Right lobe of liver (tissue), 6 donors: ENCODE data around the gene KCNC3. TPM values are rescaled to one million over a fixed set of nuclear protein-coding genes. Genes with fewer than 3 reads are reported as not detected.
A peak's percentile ranks its signal among the peaks of the same experiment; 100 is the strongest.

Experiments
- ATAC-seq, 4 donors: fragments of 200-7000 bp; cut with Tn5 transposase; one replicate each; pipeline ENCODE4 v1.9.1; 2020; ENCODE audit warnings: mild to moderate bottlenecking in 4 of 4, moderate library complexity in 4 of 4
- DNase-seq, 3 donors: peaks; one replicate each; pipeline ENCODE4 v3.0.0-alpha.2; 2020
- H3K27ac ChIP-seq, 3 donors: fragments of 200-600 bp; one replicate each; pipeline ENCODE4 v1.8.0; 2022
- H3K27me3 ChIP-seq, 2 donors: fragments of 200-600 bp; one replicate each; pipeline ENCODE4 v1.8.0; 2022
- H3K36me3 ChIP-seq, 4 donors: fragments of 200-600 bp; sonication (generic) in 1 of 4; one replicate each; pipeline versions ENCODE4 v1.5.1 to v1.8.0; 2017 to 2022; ENCODE audit warnings: control low read depth in 1 of 4
- H3K4me1 ChIP-seq, 4 donors: fragments of 200-600 bp; sonication (generic) in 1 of 4; one replicate each; pipeline versions ENCODE4 v1.5.1 to v1.8.0; 2017 to 2022; ENCODE audit warnings: control low read depth in 1 of 4
- H3K4me3 ChIP-seq, 3 donors: fragments of 200-600 bp; one replicate each; pipeline ENCODE4 v1.8.0; 2022
- H3K9me3 ChIP-seq, 4 donors: fragments of 200-600 bp; sonication (generic) in 1 of 4; one replicate each; pipeline versions ENCODE4 v1.5.1 to v1.8.0; 2017 to 2022; ENCODE audit warnings: control low read depth in 1 of 4
- POLR2A ChIP-seq: fragments of 450-650 bp; IDR thresholded peaks from one replicate; pipeline ENCODE4 v1.6.1; 2017; ENCODE audit warnings: antibody characterized with exemption, mild to moderate bottlenecking
- WGBS: methylation state at CpG from one replicate; pipeline ENCODE4 v1.1.6; 2018; ENCODE audit warnings: low coverage, low lambda C conversion rate; ENCODE audit not compliant: insufficient coverage; ENCODE audit errors: missing lambda C conversion rate; 5-methylcytosine and 5-hydroxymethylcytosine counted together
- intact Hi-C, 2 donors: fragments of 100-400 bp; cut with DNase I; formaldehyde crosslinking; loops; one replicate each; pipeline versions ENCODE4 v1.11.2 to v1.14.1; 2022
- long read RNA-seq: library from polyadenylated mRNA; unstranded; transcript quantifications from one replicate; pipeline ENCODE4 v2.0.0, GENCODE V29; 2019
- total RNA-seq, 6 experiments: library from RNA; depleted of rRNA in 2 of 6; stranded (reverse); fragments of >200 nt in 2 of 6; fragmentation: NEBNext Ultra II Directional in 3 of 6; extraction: Animal tissue kit (Norgen Biotek cat#: 25700) in 3 of 6; gene quantifications; one replicate each; pipeline versions ENCODE4 v1.1.0 to v1.2.4, GENCODE V29; 2016 to 2023
- TF ChIP-seq, protein P1 (sequence below), 4 donors: fragments of 200-600 bp in 3 of 4; fragments of 450-650 bp in 1 of 4; IDR thresholded peaks; one replicate each; pipeline versions ENCODE4 v1.5.1 to v1.8.0; 2016 to 2022; ENCODE audit warnings: antibody characterized with exemption in 4 of 4, mild to moderate bottlenecking in 2 of 4
- donor health status: DM: no; HTN: yes; CAD: no.
- donor health status: DM: no; HTN: no; CAD: no.
- donor health status: DM: no; HTN: no; CAD: no.
- donor health status: DM: no; HTN: yes; CAD: no.
- donor health status: DM: no; HTN: yes; CAD: no.

Gene KCNC3
- total RNA-seq: 1 to 10 TPM in 5 of 6 experiments, under 1 TPM in 1; 0.92 to 3.0 (median 2.3) TPM
- long read RNA-seq: 0 reads

DNA sequence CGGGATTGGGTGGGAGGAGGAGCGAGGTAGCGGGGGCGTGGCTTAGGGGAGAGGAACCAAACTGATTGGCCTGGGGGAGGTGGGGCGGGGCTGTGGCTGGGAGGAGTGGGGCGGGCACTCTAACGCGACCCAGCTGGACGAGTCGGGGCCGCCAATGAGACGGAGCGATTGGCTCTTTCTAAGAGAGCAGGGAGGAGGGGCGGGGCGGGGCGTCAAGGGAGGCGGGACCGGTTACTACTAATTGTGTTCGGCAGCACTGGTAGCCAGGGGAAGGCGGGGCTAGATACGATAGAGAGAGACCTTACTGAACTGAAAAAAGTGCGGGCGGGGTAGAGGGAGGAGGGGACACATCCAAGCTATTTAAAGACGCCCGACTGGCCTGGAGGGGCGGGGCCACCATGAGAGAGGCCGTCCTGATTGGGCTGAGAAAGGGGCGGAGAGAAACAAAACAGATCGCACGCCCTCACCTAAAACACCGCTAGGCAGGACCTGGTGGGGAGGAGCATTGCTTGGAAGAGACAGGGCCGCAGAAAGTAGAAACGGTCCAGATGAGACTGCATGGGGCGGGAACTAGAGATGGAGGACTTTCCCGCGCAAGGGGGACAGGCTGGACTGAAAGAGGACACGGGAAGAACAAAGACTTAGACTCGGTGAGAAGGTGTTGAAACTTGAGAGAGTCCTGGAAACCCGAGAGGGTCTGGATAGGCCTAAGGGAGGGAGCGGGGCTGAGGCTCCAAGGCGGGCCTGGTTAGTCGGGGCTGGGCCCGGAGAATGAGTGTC lies at the start of gene KCNC3:
KCNC3 (minus strand) TSS at position 232 of the 780 bp plus-strand sequence. CDS start 295 bp downstream, outside the sequence.
- DNase-seq (peak; percentile 100), ATAC-seq (peak; percentile 73 to 88 (median 80))
- Histone ChIP-seq H3K4me1 (peaks cover 0 to 28% (median 8%) of the 10 kb centered on the region in 4 donors), H3K4me3 (peak within 1 kb of the TSS; percentile 25 to 52 (median 34)), H3K9me3 (no peaks in the 10 kb centered on the region), H3K27ac (peak within 1 kb of the TSS in 2 of 3 donors; percentile 17 to 37), H3K36me3 (no peaks in the 10 kb centered on the region), H3K27me3 (no peaks in the 10 kb centered on the region)
- TF ChIP-seq POLR2A: peak; percentile 73
- TF ChIP-seq, protein P1, sequence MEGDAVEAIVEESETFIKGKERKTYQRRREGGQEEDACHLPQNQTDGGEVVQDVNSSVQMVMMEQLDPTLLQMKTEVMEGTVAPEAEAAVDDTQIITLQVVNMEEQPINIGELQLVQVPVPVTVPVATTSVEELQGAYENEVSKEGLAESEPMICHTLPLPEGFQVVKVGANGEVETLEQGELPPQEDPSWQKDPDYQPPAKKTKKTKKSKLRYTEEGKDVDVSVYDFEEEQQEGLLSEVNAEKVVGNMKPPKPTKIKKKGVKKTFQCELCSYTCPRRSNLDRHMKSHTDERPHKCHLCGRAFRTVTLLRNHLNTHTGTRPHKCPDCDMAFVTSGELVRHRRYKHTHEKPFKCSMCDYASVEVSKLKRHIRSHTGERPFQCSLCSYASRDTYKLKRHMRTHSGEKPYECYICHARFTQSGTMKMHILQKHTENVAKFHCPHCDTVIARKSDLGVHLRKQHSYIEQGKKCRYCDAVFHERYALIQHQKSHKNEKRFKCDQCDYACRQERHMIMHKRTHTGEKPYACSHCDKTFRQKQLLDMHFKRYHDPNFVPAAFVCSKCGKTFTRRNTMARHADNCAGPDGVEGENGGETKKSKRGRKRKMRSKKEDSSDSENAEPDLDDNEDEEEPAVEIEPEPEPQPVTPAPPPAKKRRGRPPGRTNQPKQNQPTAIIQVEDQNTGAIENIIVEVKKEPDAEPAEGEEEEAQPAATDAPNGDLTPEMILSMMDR (IDR thresholded peaks at IDR 0.05): no peak
- 2% methylated on average over 33 of the region's 43 CpGs for WGBS
- intact Hi-C loops: no loop called here

GRCh38 chr19:50378863-50379236 lies 49.7 kb upstream of the KCNC3 start:
- peaks cover 0 to 44% (median 12%) of the 10 kb centered on the region in 4 donors for H3K36me3 ChIP-seq
- ATAC-seq (no peak), DNase-seq (no peak)
- H3K27me3 ChIP-seq: no peaks in the 10 kb centered on the region
- H3K27ac ChIP-seq: no peak overlapping the region
- TF ChIP-seq POLR2A: no peak
- TF ChIP-seq, protein P1 (IDR thresholded peaks at IDR 0.05): no peak
- no peak overlapping the region for H3K4me3 ChIP-seq
- intact Hi-C loops: loop anchor here (10.0 kb wide), 2 partner anchors 76 to 406 kb away; no protein-coding TSS in a partner anchor
- WGBS: 93% methylated on average over 10 of the region's 10 CpGs
- no peaks in the 10 kb centered on the region for H3K9me3 ChIP-seq
- no peaks in the 10 kb centered on the region for H3K4me1 ChIP-seq

DNA sequence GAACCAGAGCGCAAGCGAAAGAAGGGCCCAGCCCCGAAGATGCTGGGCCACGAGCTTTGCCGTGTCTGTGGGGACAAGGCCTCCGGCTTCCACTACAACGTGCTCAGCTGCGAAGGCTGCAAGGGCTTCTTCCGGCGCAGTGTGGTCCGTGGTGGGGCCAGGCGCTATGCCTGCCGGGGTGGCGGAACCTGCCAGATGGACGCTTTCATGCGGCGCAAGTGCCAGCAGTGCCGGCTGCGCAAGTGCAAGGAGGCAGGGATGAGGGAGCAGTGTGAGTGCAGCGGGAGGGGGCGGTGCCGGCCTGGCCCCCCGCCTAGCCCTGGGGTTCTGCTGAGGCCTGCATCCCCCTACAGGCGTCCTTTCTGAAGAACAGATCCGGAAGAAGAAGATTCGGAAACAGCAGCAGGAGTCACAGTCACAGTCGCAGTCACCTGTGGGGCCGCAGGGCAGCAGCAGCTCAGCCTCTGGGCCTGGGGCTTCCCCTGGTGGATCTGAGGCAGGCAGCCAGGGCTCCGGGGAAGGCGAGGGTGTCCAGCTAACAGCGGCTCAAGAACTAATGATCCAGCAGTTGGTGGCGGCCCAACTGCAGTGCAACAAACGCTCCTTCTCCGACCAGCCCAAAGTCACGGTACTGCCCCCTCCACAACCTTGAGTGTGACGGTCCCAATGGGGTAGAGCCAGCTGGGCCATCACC lies 49.1 kb upstream of the KCNC3 start:
- ATAC-seq (no peak), DNase-seq (peak in 1 of 3 donors; percentile 55)
- Histone ChIP-seq H3K4me3 (no peak overlapping the region), H3K27me3 (no peaks in the 10 kb centered on the region), H3K36me3 (peaks cover 0 to 44% (median 12%) of the 10 kb centered on the region in 4 donors), H3K9me3 (no peaks in the 10 kb centered on the region), H3K4me1 (no peaks in the 10 kb centered on the region), H3K27ac (no peak overlapping the region)
- TF ChIP-seq POLR2A: no peak
- TF ChIP-seq, protein P1 (IDR thresholded peaks at IDR 0.05): no peak
- intact Hi-C loops: loop anchor here (10.0 kb wide), 2 partner anchors 76 to 406 kb away; no protein-coding TSS in a partner anchor
- 90% methylated on average over 7 of the region's 36 CpGs for WGBS

DNA sequence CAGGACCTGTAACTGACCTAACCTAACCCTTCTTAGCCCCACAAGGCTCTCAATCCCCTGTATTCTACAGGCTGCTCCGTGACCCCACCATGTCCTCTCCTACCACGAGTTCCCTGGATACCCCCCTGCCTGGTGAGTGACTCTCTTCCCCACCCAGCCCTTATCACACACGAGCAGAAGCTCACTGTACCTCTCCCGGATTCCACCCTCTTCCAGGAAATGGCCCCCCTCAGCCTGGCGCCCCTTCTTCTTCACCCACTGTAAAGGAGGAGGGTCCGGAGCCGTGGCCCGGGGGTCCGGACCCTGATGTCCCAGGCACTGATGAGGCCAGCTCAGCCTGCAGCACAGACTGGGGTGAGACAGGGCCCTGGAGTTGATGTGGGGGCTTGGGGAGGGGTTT lies 48.3 kb upstream of the KCNC3 start:
- Histone ChIP-seq H3K36me3 (peaks cover 0 to 44% (median 12%) of the 10 kb centered on the region in 4 donors), H3K9me3 (no peaks in the 10 kb centered on the region), H3K4me3 (no peak overlapping the region), H3K27ac (no peak overlapping the region), H3K27me3 (no peaks in the 10 kb centered on the region), H3K4me1 (no peaks in the 10 kb centered on the region)
- WGBS: 68% methylated on average over 9 of the region's 9 CpGs
- ATAC-seq (no peak), DNase-seq (no peak)
- no peak for TF ChIP-seq POLR2A
- TF ChIP-seq, protein P1 (IDR thresholded peaks at IDR 0.05): no peak
- intact Hi-C loops: loop anchor here (10.0 kb wide), 2 partner anchors 77 to 407 kb away; no protein-coding TSS in a partner anchor
